Ishikawa (cell line): ENCODE data around the gene EIF4E.

Source experiments
- EP300 ChIP-seq: IDR thresholded peaks from 2 replicates; pipeline ENCODE4 v1.6.1; 2012; ENCODE audit warnings: borderline replicate concordance
- RAD21 ChIP-seq: IDR thresholded peaks from 2 replicates; pipeline ENCODE4 v1.6.1; 2012; ENCODE audit warnings: low read depth
- YY1 ChIP-seq: IDR thresholded peaks from 2 replicates; pipeline ENCODE4 v1.6.1; 2012; ENCODE audit warnings: low read depth
- TF ChIP-seq, protein P1 (sequence below): IDR thresholded peaks from 2 replicates; pipeline ENCODE4 v1.6.1; 2012; ENCODE audit warnings: low read depth, mild to moderate bottlenecking

- no peak for TF ChIP-seq RAD21
- TF ChIP-seq EP300, result no peak
- TF ChIP-seq YY1, result no peak
- TF ChIP-seq, protein P1, sequence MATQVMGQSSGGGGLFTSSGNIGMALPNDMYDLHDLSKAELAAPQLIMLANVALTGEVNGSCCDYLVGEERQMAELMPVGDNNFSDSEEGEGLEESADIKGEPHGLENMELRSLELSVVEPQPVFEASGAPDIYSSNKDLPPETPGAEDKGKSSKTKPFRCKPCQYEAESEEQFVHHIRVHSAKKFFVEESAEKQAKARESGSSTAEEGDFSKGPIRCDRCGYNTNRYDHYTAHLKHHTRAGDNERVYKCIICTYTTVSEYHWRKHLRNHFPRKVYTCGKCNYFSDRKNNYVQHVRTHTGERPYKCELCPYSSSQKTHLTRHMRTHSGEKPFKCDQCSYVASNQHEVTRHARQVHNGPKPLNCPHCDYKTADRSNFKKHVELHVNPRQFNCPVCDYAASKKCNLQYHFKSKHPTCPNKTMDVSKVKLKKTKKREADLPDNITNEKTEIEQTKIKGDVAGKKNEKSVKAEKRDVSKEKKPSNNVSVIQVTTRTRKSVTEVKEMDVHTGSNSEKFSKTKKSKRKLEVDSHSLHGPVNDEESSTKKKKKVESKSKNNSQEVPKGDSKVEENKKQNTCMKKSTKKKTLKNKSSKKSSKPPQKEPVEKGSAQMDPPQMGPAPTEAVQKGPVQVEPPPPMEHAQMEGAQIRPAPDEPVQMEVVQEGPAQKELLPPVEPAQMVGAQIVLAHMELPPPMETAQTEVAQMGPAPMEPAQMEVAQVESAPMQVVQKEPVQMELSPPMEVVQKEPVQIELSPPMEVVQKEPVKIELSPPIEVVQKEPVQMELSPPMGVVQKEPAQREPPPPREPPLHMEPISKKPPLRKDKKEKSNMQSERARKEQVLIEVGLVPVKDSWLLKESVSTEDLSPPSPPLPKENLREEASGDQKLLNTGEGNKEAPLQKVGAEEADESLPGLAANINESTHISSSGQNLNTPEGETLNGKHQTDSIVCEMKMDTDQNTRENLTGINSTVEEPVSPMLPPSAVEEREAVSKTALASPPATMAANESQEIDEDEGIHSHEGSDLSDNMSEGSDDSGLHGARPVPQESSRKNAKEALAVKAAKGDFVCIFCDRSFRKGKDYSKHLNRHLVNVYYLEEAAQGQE, result no peak
These were observed 20.1 kb downstream of the EIF4E start for GRCh38 chr4:98908703-98909262.
